Measurements from ENCODE around the gene ABCC9.

DNA sequence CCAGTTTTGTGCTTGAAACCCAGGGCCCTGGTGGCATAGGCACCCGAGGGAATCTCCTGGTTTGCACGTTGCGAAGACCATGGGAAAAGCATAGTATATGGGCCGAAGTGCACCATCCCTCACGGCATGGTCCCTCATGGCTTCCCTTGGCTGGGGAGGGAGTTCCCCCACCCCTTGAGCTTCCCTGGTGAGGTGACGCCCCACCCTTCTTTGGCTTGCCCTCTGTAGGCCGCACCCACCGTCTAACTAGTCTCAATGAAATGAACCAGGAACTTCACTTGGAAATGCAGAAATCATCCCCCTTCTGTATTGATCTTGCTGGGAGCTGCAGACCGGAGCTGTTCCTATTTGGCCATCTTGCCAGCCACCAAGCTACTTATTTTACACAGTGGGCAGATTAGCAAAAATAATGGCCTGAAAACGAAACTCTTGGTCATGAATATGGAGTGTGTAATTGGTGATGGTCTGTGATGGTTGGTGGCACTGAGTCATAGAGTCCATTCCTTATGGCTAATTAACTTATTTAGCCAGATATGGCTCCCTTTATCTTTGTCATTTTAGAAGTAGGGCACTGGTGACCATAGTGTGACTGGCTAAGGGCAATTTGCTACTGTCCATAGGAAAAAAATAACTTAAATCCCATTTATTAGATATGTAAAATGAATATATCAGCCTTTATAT is 145.4 kb downstream of the ABCC9 start:
- no peak for TF ChIP-seq POLR2AphosphoS5 (IDR thresholded peaks at IDR 0.05)
- no peak for TF ChIP-seq POLR2A (IDR thresholded peaks at IDR 0.05)
- no peak for TF ChIP-seq EP300 (IDR thresholded peaks at IDR 0.05)
- TF ChIP-seq, protein P1, sequence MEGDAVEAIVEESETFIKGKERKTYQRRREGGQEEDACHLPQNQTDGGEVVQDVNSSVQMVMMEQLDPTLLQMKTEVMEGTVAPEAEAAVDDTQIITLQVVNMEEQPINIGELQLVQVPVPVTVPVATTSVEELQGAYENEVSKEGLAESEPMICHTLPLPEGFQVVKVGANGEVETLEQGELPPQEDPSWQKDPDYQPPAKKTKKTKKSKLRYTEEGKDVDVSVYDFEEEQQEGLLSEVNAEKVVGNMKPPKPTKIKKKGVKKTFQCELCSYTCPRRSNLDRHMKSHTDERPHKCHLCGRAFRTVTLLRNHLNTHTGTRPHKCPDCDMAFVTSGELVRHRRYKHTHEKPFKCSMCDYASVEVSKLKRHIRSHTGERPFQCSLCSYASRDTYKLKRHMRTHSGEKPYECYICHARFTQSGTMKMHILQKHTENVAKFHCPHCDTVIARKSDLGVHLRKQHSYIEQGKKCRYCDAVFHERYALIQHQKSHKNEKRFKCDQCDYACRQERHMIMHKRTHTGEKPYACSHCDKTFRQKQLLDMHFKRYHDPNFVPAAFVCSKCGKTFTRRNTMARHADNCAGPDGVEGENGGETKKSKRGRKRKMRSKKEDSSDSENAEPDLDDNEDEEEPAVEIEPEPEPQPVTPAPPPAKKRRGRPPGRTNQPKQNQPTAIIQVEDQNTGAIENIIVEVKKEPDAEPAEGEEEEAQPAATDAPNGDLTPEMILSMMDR (IDR thresholded peaks at IDR 0.05), result no peak
